ENCODE data around the gene DDX52.
"Not testable (repeated sequence)": the region's sequence is repeated elsewhere in the genome, so short reads cannot be mapped to it uniquely, and the experiment has no call there.

Gene DDX52

GRCh38 chr17:37643118-37643766, at the start of gene DDX52:
DDX52 (minus strand) TSS chr17:37643446; CDS start chr17:37643420, 26 bp downstream.
- DNase-seq: peak; percentile 93 to 97

- DNase-seq: no peak
Observed at GRCh38 chr17:37691807-37692206, 48.6 kb upstream of the DDX52 start.

GRCh38 chr17:37689317-37689716, 46.1 kb upstream of the DDX52 start:
- no peak for DNase-seq

- DNase-seq: no peak
Observed at GRCh38 chr17:37683454-37683984, 40.3 kb upstream of the DDX52 start.

- DNase-seq: no peak
Observed at GRCh38 chr17:37682007-37682406, 38.8 kb upstream of the DDX52 start.

GRCh38 chr17:37679995-37680394, 36.7 kb upstream of the DDX52 start:
- not testable (repeated sequence) for DNase-seq

- no peak for DNase-seq
Observed at GRCh38 chr17:37678036-37678435, 34.8 kb upstream of the DDX52 start.

- DNase-seq: no peak
Observed at GRCh38 chr17:37677021-37677420, 33.8 kb upstream of the DDX52 start.

- DNase-seq: no peak
Observed at GRCh38 chr17:37676115-37676925, 33.1 kb upstream of the DDX52 start.

GRCh38 chr17:37674511-37674910, 31.3 kb upstream of the DDX52 start:
- no peak for DNase-seq

- DNase-seq: no peak
Observed at GRCh38 chr17:37673386-37673785, 30.1 kb upstream of the DDX52 start.

GRCh38 chr17:37672548-37673078, 29.4 kb upstream of the DDX52 start:
- DNase-seq: no peak

- DNase-seq: no peak
Observed at GRCh38 chr17:37671824-37672547, 28.7 kb upstream of the DDX52 start.

- DNase-seq: no peak
Observed at GRCh38 chr17:37671028-37671823, 28.0 kb upstream of the DDX52 start.

- DNase-seq: no peak
Observed at GRCh38 chr17:37667039-37667438, 23.8 kb upstream of the DDX52 start.

- no peak for DNase-seq
Observed at GRCh38 chr17:37664214-37664613, 21.0 kb upstream of the DDX52 start.

GRCh38 chr17:37662353-37662752, 19.1 kb upstream of the DDX52 start:
- DNase-seq: no peak

- no peak for DNase-seq
Observed at GRCh38 chr17:37661400-37662014, 18.3 kb upstream of the DDX52 start.

- no peak for DNase-seq
Observed at GRCh38 chr17:37659925-37660324, 16.7 kb upstream of the DDX52 start.

- DNase-seq: no peak
Observed at GRCh38 chr17:37657202-37657601, 14.0 kb upstream of the DDX52 start.

- DNase-seq: no peak
Observed at GRCh38 chr17:37651849-37652248, 8.6 kb upstream of the DDX52 start.

All from AML-193 (cell line).